Upper lobe of left lung (tissue), 6 donors: Measurements from ENCODE around the gene HBZ. TPM values are rescaled to one million over a fixed set of nuclear protein-coding genes. Genes with fewer than 3 reads are reported as not detected.
"Not testable (repeated sequence)": the region's sequence is repeated elsewhere in the genome, so short reads cannot be mapped to it uniquely, and the experiment has no call there.

Experiments used
- ATAC-seq, 2 donors: fragments of 200-7000 bp; cut with Tn5 transposase; one replicate each; pipeline ENCODE4 v1.9.1; 2022; ENCODE audit warnings: mild to moderate bottlenecking in 2 of 2, moderate library complexity in 2 of 2; ENCODE audit not compliant: low FRiP score in 2 of 2
- DNase-seq, 2 donors: peaks; one replicate each; pipeline ENCODE4 v3.0.0-alpha.2; 2019 to 2020
- H3K27ac ChIP-seq, 4 donors: fragments of 200-600 bp; sonication (generic); one replicate each; pipeline ENCODE4 v1.5.1; 2016 to 2019
- H3K27me3 ChIP-seq, 4 donors: fragments of 200-600 bp; sonication (generic); one replicate each; pipeline ENCODE4 v1.5.1; 2017 to 2019
- H3K36me3 ChIP-seq, 4 donors: fragments of 200-600 bp; sonication (generic); one replicate each; pipeline ENCODE4 v1.5.1; 2016 to 2019
- H3K4me1 ChIP-seq, 4 donors: fragments of 200-600 bp; sonication (generic); one replicate each; pipeline ENCODE4 v1.5.1; 2018 to 2019
- H3K4me3 ChIP-seq, 4 donors: fragments of 200-600 bp; sonication (generic); one replicate each; pipeline ENCODE4 v1.5.1; 2017 to 2019; ENCODE audit warnings: mild to moderate bottlenecking in 2 of 4, moderate library complexity in 1 of 4
- H3K9me3 ChIP-seq, 4 donors: fragments of 200-600 bp; sonication (generic); one replicate each; pipeline ENCODE4 v1.5.1; 2018 to 2019
- EP300 ChIP-seq, 4 donors: sonication (generic); formaldehyde crosslinking; IDR thresholded peaks; one replicate each; pipeline ENCODE4 v1.5.1; 2017; ENCODE audit warnings: antibody characterized with exemption in 4 of 4, control low read depth in 2 of 4
- POLR2A ChIP-seq, 4 donors: fragments of 450-650 bp; IDR thresholded peaks; one replicate each; pipeline ENCODE4 v1.5.1; 2016 to 2017; ENCODE audit warnings: antibody characterized with exemption in 4 of 4, mild to moderate bottlenecking in 2 of 4
- POLR2AphosphoS5 ChIP-seq, 2 donors: sonication (generic); formaldehyde crosslinking; IDR thresholded peaks; one replicate each; pipeline ENCODE4 v1.5.1; 2017; ENCODE audit warnings: antibody characterized with exemption in 2 of 2
- WGBS, 2 donors: methylation state at CpG; one replicate each; pipeline ENCODE4 v1.1.5; 2017 to 2018; 5-methylcytosine and 5-hydroxymethylcytosine counted together
- total RNA-seq, 6 donors: library from RNA; depleted of rRNA in 4 of 6; stranded (reverse); fragments of >200 nt in 4 of 6; gene quantifications; one replicate each; pipeline versions ENCODE4 v1.1.0 to v1.2.1, GENCODE V29; 2016 to 2021
- TF ChIP-seq, protein P1 (sequence below), 6 experiments: fragments of 450-650 bp in 4 of 6; fragments of 200-600 bp in 2 of 6; sonication (generic) in 2 of 6; IDR thresholded peaks; one replicate each; pipeline ENCODE4 v1.5.1; 2016 to 2019; ENCODE audit warnings: antibody characterized with exemption in 6 of 6
- donor health status: DM: no; HTN: no; CAD: no; lungs with moderate emphysema.
- donor health status: DM: no; HTN: yes; CAD: no; lungs with severe emphysema.

The HBZ gene
- total RNA-seq, 6 donors from 2014 or later: 1.1 to 1.2 TPM; not detected in 4

DNA sequence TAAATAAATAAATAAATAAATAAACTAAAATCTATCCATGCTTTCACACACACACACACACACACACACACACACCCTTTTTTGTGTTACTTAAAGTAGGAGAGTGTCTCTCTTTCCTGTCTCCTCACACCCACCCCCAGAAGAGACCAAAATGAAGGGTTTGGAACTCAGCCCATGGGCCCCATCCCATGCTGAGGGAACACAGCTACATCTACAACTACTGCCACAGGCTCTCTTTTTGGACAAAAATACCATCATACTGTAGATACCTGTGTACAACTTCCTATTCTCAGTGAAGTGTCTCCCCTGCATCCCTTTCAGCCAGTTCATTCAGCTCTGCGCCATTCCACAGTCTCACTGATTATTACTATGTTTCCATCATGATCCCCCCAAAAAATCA is 18.3 kb downstream of the HBZ start:
- 89 to 96% methylated on average over 1 of the region's 1 CpG for WGBS, 2 donors
- no peak overlapping the region for H3K4me3 ChIP-seq
- ATAC-seq (no peak), DNase-seq (no peak)
- H3K9me3 ChIP-seq: no peaks in the 10 kb centered on the region
- TF ChIP-seq POLR2A (IDR thresholded peaks at IDR 0.05) (no peak), EP300 (IDR thresholded peaks at IDR 0.05) (no peak), POLR2AphosphoS5 (IDR thresholded peaks at IDR 0.05) (no peak)
- TF ChIP-seq, protein P1, sequence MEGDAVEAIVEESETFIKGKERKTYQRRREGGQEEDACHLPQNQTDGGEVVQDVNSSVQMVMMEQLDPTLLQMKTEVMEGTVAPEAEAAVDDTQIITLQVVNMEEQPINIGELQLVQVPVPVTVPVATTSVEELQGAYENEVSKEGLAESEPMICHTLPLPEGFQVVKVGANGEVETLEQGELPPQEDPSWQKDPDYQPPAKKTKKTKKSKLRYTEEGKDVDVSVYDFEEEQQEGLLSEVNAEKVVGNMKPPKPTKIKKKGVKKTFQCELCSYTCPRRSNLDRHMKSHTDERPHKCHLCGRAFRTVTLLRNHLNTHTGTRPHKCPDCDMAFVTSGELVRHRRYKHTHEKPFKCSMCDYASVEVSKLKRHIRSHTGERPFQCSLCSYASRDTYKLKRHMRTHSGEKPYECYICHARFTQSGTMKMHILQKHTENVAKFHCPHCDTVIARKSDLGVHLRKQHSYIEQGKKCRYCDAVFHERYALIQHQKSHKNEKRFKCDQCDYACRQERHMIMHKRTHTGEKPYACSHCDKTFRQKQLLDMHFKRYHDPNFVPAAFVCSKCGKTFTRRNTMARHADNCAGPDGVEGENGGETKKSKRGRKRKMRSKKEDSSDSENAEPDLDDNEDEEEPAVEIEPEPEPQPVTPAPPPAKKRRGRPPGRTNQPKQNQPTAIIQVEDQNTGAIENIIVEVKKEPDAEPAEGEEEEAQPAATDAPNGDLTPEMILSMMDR (IDR thresholded peaks at IDR 0.05): no peak
- H3K27me3 ChIP-seq: peaks cover 2 to 61% (median 30%) of the 10 kb centered on the region in 4 donors
- H3K27ac ChIP-seq: no peak overlapping the region
- peaks cover 5 to 9% (median 8%) of the 10 kb centered on the region in 4 donors for H3K4me1 ChIP-seq
- no peaks in the 10 kb centered on the region for H3K36me3 ChIP-seq

DNA sequence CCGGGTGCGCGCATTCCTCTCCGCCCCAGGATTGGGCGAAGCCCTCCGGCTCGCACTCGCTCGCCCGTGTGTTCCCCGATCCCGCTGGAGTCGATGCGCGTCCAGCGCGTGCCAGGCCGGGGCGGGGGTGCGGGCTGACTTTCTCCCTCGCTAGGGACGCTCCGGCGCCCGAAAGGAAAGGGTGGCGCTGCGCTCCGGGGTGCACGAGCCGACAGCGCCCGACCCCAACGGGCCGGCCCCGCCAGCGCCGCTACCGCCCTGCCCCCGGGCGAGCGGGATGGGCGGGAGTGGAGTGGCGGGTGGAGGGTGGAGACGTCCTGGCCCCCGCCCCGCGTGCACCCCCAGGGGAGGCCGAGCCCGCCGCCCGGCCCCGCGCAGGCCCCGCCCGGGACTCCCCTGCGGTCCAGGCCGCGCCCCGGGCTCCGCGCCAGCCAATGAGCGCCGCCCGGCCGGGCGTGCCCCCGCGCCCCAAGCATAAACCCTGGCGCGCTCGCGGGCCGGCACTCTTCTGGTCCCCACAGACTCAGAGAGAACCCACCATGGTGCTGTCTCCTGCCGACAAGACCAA is 20.0 kb downstream of the HBZ start, which contains the start of gene HBA2:
Gene HBA2, plus strand, starts transcription at position 503 of the 568 bp plus-strand sequence. Its CDS starts 37 bp downstream, at position 540.
- not testable (repeated sequence) for H3K36me3 ChIP-seq, H3K9me3 ChIP-seq, ATAC-seq, H3K4me3 ChIP-seq, H3K27ac ChIP-seq, DNase-seq
- WGBS, 2 donors: no CpG with 5 or more reads among the region's 74 CpGs
- H3K4me1 ChIP-seq: peaks cover 0 to 11% (median 0%) of the 10 kb centered on the region in 4 donors
- peaks cover 0 to 47% (median 18%) of the 10 kb centered on the region in 4 donors for H3K27me3 ChIP-seq

DNA sequence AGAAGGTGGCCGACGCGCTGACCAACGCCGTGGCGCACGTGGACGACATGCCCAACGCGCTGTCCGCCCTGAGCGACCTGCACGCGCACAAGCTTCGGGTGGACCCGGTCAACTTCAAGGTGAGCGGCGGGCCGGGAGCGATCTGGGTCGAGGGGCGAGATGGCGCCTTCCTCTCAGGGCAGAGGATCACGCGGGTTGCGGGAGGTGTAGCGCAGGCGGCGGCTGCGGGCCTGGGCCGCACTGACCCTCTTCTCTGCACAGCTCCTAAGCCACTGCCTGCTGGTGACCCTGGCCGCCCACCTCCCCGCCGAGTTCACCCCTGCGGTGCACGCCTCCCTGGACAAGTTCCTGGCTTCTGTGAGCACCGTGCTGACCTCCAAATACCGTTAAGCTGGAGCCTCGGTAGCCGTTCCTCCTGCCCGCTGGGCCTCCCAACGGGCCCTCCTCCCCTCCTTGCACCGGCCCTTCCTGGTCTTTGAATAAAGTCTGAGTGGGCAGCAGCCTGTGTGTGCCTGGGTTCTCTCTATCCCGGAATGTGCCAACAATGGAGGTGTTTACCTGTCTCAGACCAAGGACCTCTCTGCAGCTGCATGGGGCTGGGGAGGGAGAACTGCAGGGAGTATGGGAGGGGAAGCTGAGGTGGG is 20.9 kb downstream of the HBZ start:
- H3K36me3 ChIP-seq, H3K9me3 ChIP-seq, H3K27ac ChIP-seq, ATAC-seq, H3K4me3 ChIP-seq, DNase-seq: not testable (repeated sequence)
- H3K27me3 ChIP-seq: peaks cover 0 to 47% (median 20%) of the 10 kb centered on the region in 4 donors
- H3K4me1 ChIP-seq: peaks cover 0 to 11% (median 0%) of the 10 kb centered on the region in 4 donors
- WGBS, 2 donors: 13 to 16% methylated on average over 13 to 29 of the region's 44 CpGs

DNA sequence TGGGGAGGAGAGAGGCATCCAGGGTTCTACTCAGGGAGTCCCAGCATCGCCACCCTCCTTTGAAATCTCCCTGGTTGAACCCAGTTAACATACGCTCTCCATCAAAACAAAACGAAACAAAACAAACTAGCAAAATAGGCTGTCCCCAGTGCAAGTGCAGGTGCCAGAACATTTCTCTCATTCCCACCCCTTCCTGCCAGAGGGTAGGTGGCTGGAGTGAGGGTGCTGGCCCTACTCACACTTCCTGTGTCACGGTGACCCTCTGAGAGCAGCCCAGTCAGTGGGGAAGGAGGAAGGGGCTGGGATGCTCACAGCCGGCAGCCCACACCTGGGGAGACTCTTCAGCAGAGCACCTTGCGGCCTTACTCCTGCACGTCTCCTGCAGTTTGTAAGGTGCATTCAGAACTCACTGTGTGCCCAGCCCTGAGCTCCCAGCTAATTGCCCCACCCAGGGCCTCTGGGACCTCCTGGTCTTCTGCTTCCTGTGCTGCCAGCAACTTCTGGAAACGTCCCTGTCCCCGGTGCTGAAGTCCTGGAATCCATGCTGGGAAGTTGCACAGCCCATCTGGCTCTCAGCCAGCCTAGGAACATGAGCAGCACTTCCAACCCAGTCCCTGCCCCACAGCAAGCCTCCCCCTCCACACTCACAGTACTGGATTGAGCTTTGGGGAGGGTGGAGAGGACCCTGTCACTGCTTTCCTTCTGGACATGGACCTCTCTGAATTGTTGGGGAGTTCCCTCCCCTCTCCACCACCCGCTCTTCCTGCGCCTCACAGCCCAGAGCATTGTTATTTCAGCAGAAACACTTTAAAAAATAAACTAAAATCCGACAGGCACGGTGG is 21.7 kb downstream of the HBZ start:
- not testable (repeated sequence) for H3K9me3 ChIP-seq, H3K27ac ChIP-seq, ATAC-seq, DNase-seq, H3K36me3 ChIP-seq, H3K4me3 ChIP-seq
- Histone ChIP-seq H3K27me3 (peaks cover 0 to 47% (median 20%) of the 10 kb centered on the region in 4 donors), H3K4me1 (peaks cover 0 to 11% (median 0%) of the 10 kb centered on the region in 4 donors)
- WGBS, 2 donors: 8 to 13% methylated on average over 4 to 7 of the region's 13 CpGs

DNA sequence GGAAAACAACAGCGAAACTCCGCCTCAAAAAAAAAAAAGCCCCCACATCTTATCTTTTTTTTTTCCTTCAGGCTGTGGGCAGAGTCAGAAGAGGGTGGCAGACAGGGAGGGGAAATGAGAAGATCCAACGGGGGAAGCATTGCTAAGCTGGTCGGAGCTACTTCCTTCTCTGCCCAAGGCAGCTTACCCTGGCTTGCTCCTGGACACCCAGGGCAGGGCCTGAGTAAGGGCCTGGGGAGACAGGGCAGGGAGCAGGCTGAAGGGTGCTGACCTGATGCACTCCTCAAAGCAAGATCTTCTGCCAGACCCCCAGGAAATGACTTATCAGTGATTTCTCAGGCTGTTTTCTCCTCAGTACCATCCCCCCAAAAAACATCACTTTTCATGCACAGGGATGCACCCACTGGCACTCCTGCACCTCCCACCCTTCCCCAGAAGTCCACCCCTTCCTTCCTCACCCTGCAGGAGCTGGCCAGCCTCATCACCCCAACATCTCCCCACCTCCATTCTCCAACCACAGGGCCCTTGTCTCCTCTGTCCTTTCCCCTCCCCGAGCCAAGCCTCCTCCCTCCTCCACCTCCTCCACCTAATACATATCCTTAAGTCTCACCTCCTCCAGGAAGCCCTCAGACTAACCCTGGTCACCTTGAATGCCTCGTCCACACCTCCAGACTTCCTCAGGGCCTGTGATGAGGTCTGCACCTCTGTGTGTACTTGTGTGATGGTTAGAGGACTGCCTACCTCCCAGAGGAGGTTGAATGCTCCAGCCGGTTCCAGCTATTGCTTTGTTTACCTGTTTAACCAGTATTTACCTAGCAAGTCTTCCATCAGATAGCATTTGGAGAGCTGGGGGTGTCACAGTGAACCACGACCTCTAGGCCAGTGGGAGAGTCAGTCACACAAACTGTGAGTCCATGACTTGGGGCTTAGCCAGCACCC is 22.8 kb downstream of the HBZ start:
- Histone ChIP-seq H3K4me3 (no peak overlapping the region), H3K27ac (no peak overlapping the region), H3K27me3 (peaks cover 0 to 53% (median 22%) of the 10 kb centered on the region in 4 donors), H3K9me3 (no peaks in the 10 kb centered on the region), H3K36me3 (no peaks in the 10 kb centered on the region), H3K4me1 (peaks cover under 1 to 17% (median 5%) of the 10 kb centered on the region in 4 donors)
- no peak for TF ChIP-seq POLR2AphosphoS5 (IDR thresholded peaks at IDR 0.05)
- DNase-seq (no peak), ATAC-seq (no peak)
- WGBS, 2 donors: 25 to 26% methylated on average over 6 to 8 of the region's 8 CpGs

DNA sequence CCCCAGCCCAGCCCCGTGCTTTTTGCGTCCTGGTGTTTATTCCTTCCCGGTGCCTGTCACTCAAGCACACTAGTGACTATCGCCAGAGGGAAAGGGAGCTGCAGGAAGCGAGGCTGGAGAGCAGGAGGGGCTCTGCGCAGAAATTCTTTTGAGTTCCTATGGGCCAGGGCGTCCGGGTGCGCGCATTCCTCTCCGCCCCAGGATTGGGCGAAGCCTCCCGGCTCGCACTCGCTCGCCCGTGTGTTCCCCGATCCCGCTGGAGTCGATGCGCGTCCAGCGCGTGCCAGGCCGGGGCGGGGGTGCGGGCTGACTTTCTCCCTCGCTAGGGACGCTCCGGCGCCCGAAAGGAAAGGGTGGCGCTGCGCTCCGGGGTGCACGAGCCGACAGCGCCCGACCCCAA is 23.6 kb downstream of the HBZ start:
- H3K4me1 ChIP-seq: peaks cover 8 to 24% (median 12%) of the 10 kb centered on the region in 4 donors
- no CpG with 5 or more reads among the region's 39 CpGs for WGBS, 2 donors
- peak overlapping the region in 1 of 4 donors; percentile 19 for H3K4me3 ChIP-seq
- H3K9me3 ChIP-seq, DNase-seq, H3K36me3 ChIP-seq, H3K27ac ChIP-seq: not testable (repeated sequence)
- peak in 1 of 2 donors; percentile 9 for ATAC-seq
- H3K27me3 ChIP-seq: peaks cover 0 to 58% (median 23%) of the 10 kb centered on the region in 4 donors

DNA sequence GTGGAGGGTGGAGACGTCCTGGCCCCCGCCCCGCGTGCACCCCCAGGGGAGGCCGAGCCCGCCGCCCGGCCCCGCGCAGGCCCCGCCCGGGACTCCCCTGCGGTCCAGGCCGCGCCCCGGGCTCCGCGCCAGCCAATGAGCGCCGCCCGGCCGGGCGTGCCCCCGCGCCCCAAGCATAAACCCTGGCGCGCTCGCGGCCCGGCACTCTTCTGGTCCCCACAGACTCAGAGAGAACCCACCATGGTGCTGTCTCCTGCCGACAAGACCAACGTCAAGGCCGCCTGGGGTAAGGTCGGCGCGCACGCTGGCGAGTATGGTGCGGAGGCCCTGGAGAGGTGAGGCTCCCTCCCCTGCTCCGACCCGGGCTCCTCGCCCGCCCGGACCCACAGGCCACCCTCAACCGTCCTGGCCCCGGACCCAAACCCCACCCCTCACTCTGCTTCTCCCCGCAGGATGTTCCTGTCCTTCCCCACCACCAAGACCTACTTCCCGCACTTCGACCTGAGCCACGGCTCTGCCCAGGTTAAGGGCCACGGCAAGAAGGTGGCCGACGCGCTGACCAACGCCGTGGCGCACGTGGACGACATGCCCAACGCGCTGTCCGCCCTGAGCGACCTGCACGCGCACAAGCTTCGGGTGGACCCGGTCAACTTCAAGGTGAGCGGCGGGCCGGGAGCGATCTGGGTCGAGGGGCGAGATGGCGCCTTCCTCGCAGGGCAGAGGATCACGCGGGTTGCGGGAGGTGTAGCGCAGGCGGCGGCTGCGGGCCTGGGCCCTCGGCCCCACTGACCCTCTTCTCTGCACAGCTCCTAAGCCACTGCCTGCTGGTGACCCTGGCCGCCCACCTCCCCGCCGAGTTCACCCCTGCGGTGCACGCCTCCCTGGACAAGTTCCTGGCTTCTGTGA is 24.3 kb downstream of the HBZ start, which contains the start of gene HBA1:
Gene HBA1, plus strand, starts transcription at position 204 of the 906 bp plus-strand sequence. Its CDS starts 37 bp downstream, at position 241.
- H3K27ac ChIP-seq, H3K36me3 ChIP-seq, H3K9me3 ChIP-seq: not testable (repeated sequence)
- Histone ChIP-seq H3K4me3 (peak within 1 kb of the TSS in 1 of 4 donors; percentile 19), H3K4me1 (peaks cover 15 to 32% (median 18%) of the 10 kb centered on the region in 4 donors), H3K27me3 (peaks cover 0 to 54% (median 20%) of the 10 kb centered on the region in 4 donors)
- DNase-seq: peak in 1 of 2 donors; percentile 84
- WGBS, 2 donors: 13% methylated on average over 20 of the region's 88 CpGs; no CpG with 5 or more reads in 1 of the 2 donors
- peak in 1 of 2 donors; percentile 10 for ATAC-seq
